Immature natural killer cell (primary cell): ENCODE results near the gene ERFL. TPM values are rescaled to one million over a fixed set of nuclear protein-coding genes. Genes with fewer than 3 reads are reported as not detected.

ENCODE experiments used
- DNase-seq, 3 donors: peaks; one replicate each; pipeline ENCODE4 v3.0.0; 2022; ENCODE audit warnings: mixed read lengths in 1 of 3
- H3K27ac Mint-ChIP-seq, 6 donors: one replicate each; pipeline ENCODE4 v1.8.0; 2020; ENCODE audit warnings: mixed read lengths in 6 of 6, mild to moderate bottlenecking in 5 of 6, inconsistent platforms in 4 of 6, moderate library complexity in 3 of 6
- H3K27me3 Mint-ChIP-seq, 3 donors: one replicate each; pipeline ENCODE4 v1.8.0; 2020 to 2021; ENCODE audit warnings: low read depth in 3 of 3, mild to moderate bottlenecking in 3 of 3, mixed read lengths in 3 of 3, moderate library complexity in 3 of 3, inconsistent platforms in 1 of 3
- H3K36me3 Mint-ChIP-seq, 3 donors: one replicate each; pipeline ENCODE4 v1.8.0; 2020; ENCODE audit warnings: mixed read lengths in 3 of 3, inconsistent platforms in 2 of 3, mild to moderate bottlenecking in 2 of 3
- H3K4me1 Mint-ChIP-seq, 2 donors: one replicate each; pipeline ENCODE4 v1.8.0; 2020; ENCODE audit warnings: inconsistent platforms in 2 of 2, mild to moderate bottlenecking in 2 of 2, mixed read lengths in 2 of 2, moderate library complexity in 1 of 2
- H3K4me3 Mint-ChIP-seq, 5 donors: one replicate each; pipeline ENCODE4 v1.8.0; 2020; ENCODE audit warnings: mild to moderate bottlenecking in 5 of 5, mixed read lengths in 5 of 5, inconsistent platforms in 3 of 5, moderate library complexity in 3 of 5
- H3K9me3 Mint-ChIP-seq, 6 donors: one replicate each; pipeline ENCODE4 v1.8.0; 2020; ENCODE audit warnings: mild to moderate bottlenecking in 6 of 6, mixed read lengths in 6 of 6, inconsistent platforms in 4 of 6, moderate library complexity in 3 of 6
- polyA plus RNA-seq, 3 donors: library from polyadenylated mRNA; unstranded; fragments of 300-500 nt; fragmentation: Illumina TruSeq; gene quantifications; one replicate each; pipeline ENCODE4 v1.2.3, GENCODE V29; 2021

The ERFL gene
- polyA plus RNA-seq, 3 donors from 2014 or later, result 0.11 TPM; not detected in 2

- Mint-ChIP-seq H3K36me3 (peaks cover 4 to 8% (median 4%) of the 10 kb centered on the region in 3 donors), H3K9me3 (no peaks in the 10 kb centered on the region), H3K27me3 (peaks cover 11 to 28% (median 25%) of the 10 kb centered on the region in 3 donors), H3K4me1 (peaks cover 43 to 44% of the 10 kb centered on the region in 2 donors), H3K27ac (peak overlapping the region; percentile 35 to 77 (median 66)), H3K4me3 (peak overlapping the region; percentile 3 to 55 (median 22))
- no peak for DNase-seq
These were observed 17.0 kb downstream of the ERFL start for GRCh38 chr19:41910992-41911888.

- Mint-ChIP-seq H3K27ac (peak overlapping the region; percentile 19 to 77 (median 59)), H3K27me3 (peaks cover 12 to 28% (median 26%) of the 10 kb centered on the region in 3 donors), H3K4me1 (peaks cover 48 to 49% of the 10 kb centered on the region in 2 donors), H3K36me3 (peaks cover 8 to 15% (median 9%) of the 10 kb centered on the region in 3 donors), H3K4me3 (peak overlapping the region in 1 of 5 donors; percentile 0), H3K9me3 (no peaks in the 10 kb centered on the region)
- DNase-seq, result no peak
These were observed 17.8 kb downstream of the ERFL start for GRCh38 chr19:41910240-41910991.

GRCh38 chr19:41909706-41910105 lies 18.5 kb downstream of the ERFL start:
- Mint-ChIP-seq H3K36me3 (peaks cover 9 to 19% (median 12%) of the 10 kb centered on the region in 3 donors), H3K9me3 (no peaks in the 10 kb centered on the region), H3K4me1 (peaks cover 50 to 53% of the 10 kb centered on the region in 2 donors), H3K27me3 (peaks cover 13 to 28% (median 25%) of the 10 kb centered on the region in 3 donors), H3K4me3 (no peak overlapping the region), H3K27ac (peak overlapping the region in 2 of 6 donors; percentile 36 to 71)
- no peak for DNase-seq

- H3K36me3 Mint-ChIP-seq, result peaks cover 12 to 25% (median 15%) of the 10 kb centered on the region in 3 donors
- no peak overlapping the region for H3K4me3 Mint-ChIP-seq
- H3K4me1 Mint-ChIP-seq, result peaks cover 48 to 51% of the 10 kb centered on the region in 2 donors
- H3K9me3 Mint-ChIP-seq, result no peaks in the 10 kb centered on the region
- no peak for DNase-seq
- peak overlapping the region in 4 of 6 donors; percentile 12 to 71 (median 42) for H3K27ac Mint-ChIP-seq
- peaks cover 13 to 27% (median 21%) of the 10 kb centered on the region in 3 donors for H3K27me3 Mint-ChIP-seq
These were observed 19.4 kb downstream of the ERFL start for GRCh38 chr19:41908724-41909464.

- Mint-ChIP-seq H3K27me3 (peaks cover 13 to 27% (median 18%) of the 10 kb centered on the region in 3 donors), H3K4me1 (peaks cover 43 to 48% of the 10 kb centered on the region in 2 donors), H3K27ac (no peak overlapping the region), H3K4me3 (no peak overlapping the region), H3K36me3 (peaks cover 16 to 30% (median 19%) of the 10 kb centered on the region in 3 donors), H3K9me3 (no peaks in the 10 kb centered on the region)
- no peak for DNase-seq
These were observed 20.1 kb downstream of the ERFL start for GRCh38 chr19:41907994-41908615.

- Mint-ChIP-seq H3K27me3 (peaks cover 9 to 20% (median 9%) of the 10 kb centered on the region in 3 donors), H3K36me3 (peaks cover 16 to 35% (median 19%) of the 10 kb centered on the region in 3 donors), H3K27ac (peak overlapping the region in 4 of 6 donors; percentile 13 to 79 (median 48)), H3K9me3 (no peaks in the 10 kb centered on the region), H3K4me3 (no peak overlapping the region), H3K4me1 (peaks cover 39 to 42% of the 10 kb centered on the region in 2 donors)
- DNase-seq, result no peak
These were observed 21.2 kb downstream of the ERFL start for GRCh38 chr19:41906916-41907680.

GRCh38 chr19:41906271-41906670 lies 22.0 kb downstream of the ERFL start:
- Mint-ChIP-seq H3K36me3 (peaks cover 16 to 42% (median 23%) of the 10 kb centered on the region in 3 donors), H3K4me1 (peaks cover 36% of the 10 kb centered on the region in 2 donors)

GRCh38 chr19:41905273-41906002 lies 22.8 kb downstream of the ERFL start:
- H3K4me3 Mint-ChIP-seq, result no peak overlapping the region
- peaks cover 2 to 4% (median 4%) of the 10 kb centered on the region in 3 donors for H3K27me3 Mint-ChIP-seq
- H3K36me3 Mint-ChIP-seq, result peaks cover 16 to 46% (median 23%) of the 10 kb centered on the region in 3 donors
- peak overlapping the region in 4 of 6 donors; percentile 6 to 53 (median 30) for H3K27ac Mint-ChIP-seq
- H3K9me3 Mint-ChIP-seq, result no peaks in the 10 kb centered on the region
- H3K4me1 Mint-ChIP-seq, result peaks cover 27 to 29% of the 10 kb centered on the region in 2 donors
- no peak for DNase-seq

More at GRCh38 chr19:41906271-41906670, 22.0 kb downstream of the ERFL start:
- Mint-ChIP-seq H3K27ac (peak overlapping the region in 4 of 6 donors; percentile 6 to 53 (median 29)), H3K27me3 (peaks cover 2 to 12% (median 9%) of the 10 kb centered on the region in 3 donors), H3K4me3 (no peak overlapping the region), H3K9me3 (no peaks in the 10 kb centered on the region)
- DNase-seq, result no peak

GRCh38 chr19:41904118-41904870 lies 24.0 kb downstream of the ERFL start:
- Mint-ChIP-seq H3K4me1 (peaks cover 24 to 26% of the 10 kb centered on the region in 2 donors), H3K4me3 (no peak overlapping the region), H3K9me3 (no peaks in the 10 kb centered on the region), H3K27ac (peak overlapping the region in 4 of 6 donors; percentile 3 to 70 (median 50)), H3K27me3 (peaks cover 0 to 2% (median 2%) of the 10 kb centered on the region in 3 donors), H3K36me3 (peaks cover 16 to 56% (median 23%) of the 10 kb centered on the region in 3 donors)
- DNase-seq, result no peak

GRCh38 chr19:41903193-41903953 lies 24.9 kb downstream of the ERFL start:
- peak overlapping the region in 2 of 6 donors; percentile 45 to 67 for H3K27ac Mint-ChIP-seq
- DNase-seq, result no peak
- H3K9me3 Mint-ChIP-seq, result no peaks in the 10 kb centered on the region
- peaks cover 31 to 34% of the 10 kb centered on the region in 2 donors for H3K4me1 Mint-ChIP-seq
- peaks cover 0 to 2% (median 2%) of the 10 kb centered on the region in 3 donors for H3K27me3 Mint-ChIP-seq
- no peak overlapping the region for H3K4me3 Mint-ChIP-seq
- H3K36me3 Mint-ChIP-seq, result peaks cover 25 to 65% (median 31%) of the 10 kb centered on the region in 3 donors
